HG03442 (cell line): ENCODE data around the gene MANBA.
"Not testable (repeated sequence)": the region's sequence is repeated elsewhere in the genome, so short reads cannot be mapped to it uniquely, and the experiment has no call there.

Experiments used
- ATAC-seq: cut with Tn5 transposase; IDR thresholded peaks from one replicate; pipeline ENCODE4 v1.9.1; 2021; ENCODE audit warnings: mild to moderate bottlenecking, moderate library complexity; ENCODE audit not compliant: unreplicated experiment

The MANBA gene

GRCh38 chr4:102725229-102725628 lies 35.5 kb downstream of the MANBA start:
- ATAC-seq: no peak

GRCh38 chr4:102723511-102723910 lies 37.3 kb downstream of the MANBA start:
- ATAC-seq: no peak

GRCh38 chr4:102722740-102723139 lies 38.0 kb downstream of the MANBA start:
- no peak for ATAC-seq

GRCh38 chr4:102718833-102719575 lies 41.8 kb downstream of the MANBA start:
- not testable (repeated sequence) for ATAC-seq

- ATAC-seq: no peak
Observed at GRCh38 chr4:102717448-102718092, 43.2 kb downstream of the MANBA start.

- no peak for ATAC-seq
Observed at GRCh38 chr4:102715057-102715456, 45.7 kb downstream of the MANBA start.

GRCh38 chr4:102713774-102714173 lies 47.0 kb downstream of the MANBA start:
- not testable (repeated sequence) for ATAC-seq

- ATAC-seq: no peak
Observed at GRCh38 chr4:102713096-102713495, 47.7 kb downstream of the MANBA start.

- no peak for ATAC-seq
Observed at GRCh38 chr4:102710986-102711385, 49.8 kb downstream of the MANBA start.

- ATAC-seq: not testable (repeated sequence)
Observed at GRCh38 chr4:102709060-102709459, 51.7 kb downstream of the MANBA start.

GRCh38 chr4:102707150-102707549 lies 53.6 kb downstream of the MANBA start:
- ATAC-seq: no peak

GRCh38 chr4:102705391-102705935 lies 55.3 kb downstream of the MANBA start:
- ATAC-seq: no peak

GRCh38 chr4:102696758-102697157 lies 64.0 kb downstream of the MANBA start:
- ATAC-seq: no peak

- ATAC-seq: no peak
Observed at GRCh38 chr4:102694791-102695190, 66.0 kb downstream of the MANBA start.

GRCh38 chr4:102693861-102694260 lies 66.9 kb downstream of the MANBA start:
- no peak for ATAC-seq

GRCh38 chr4:102693262-102693850 lies 67.4 kb downstream of the MANBA start:
- ATAC-seq: no peak

GRCh38 chr4:102692474-102692873 lies 68.3 kb downstream of the MANBA start:
- ATAC-seq: no peak

GRCh38 chr4:102687982-102688433 lies 72.8 kb downstream of the MANBA start:
- ATAC-seq: peak; percentile 31

- peak; percentile 87 for ATAC-seq
Observed at GRCh38 chr4:102687373-102687981, 73.3 kb downstream of the MANBA start.

- no peak for ATAC-seq
Observed at GRCh38 chr4:102685768-102686167, 75.0 kb downstream of the MANBA start.

- ATAC-seq: peak; percentile 40
Observed at GRCh38 chr4:102684610-102685052, 76.1 kb downstream of the MANBA start.
